KOPT-K1 (cell line): Measurements from ENCODE around the gene EPB41.
"Not testable (repeated sequence)": the region's sequence is repeated elsewhere in the genome, so short reads cannot be mapped to it uniquely, and the experiment has no call there.

Source experiments
- H3K27ac ChIP-seq: fragments of 200-600 bp; sonication (generic); 2 replicates; pipeline ENCODE4 v1.5.1; 2016; ENCODE audit warnings: antibody characterized with exemption, mild to moderate bottlenecking, low read depth, low read length; ENCODE audit not compliant: poor library complexity, severe bottlenecking
- H3K36me3 ChIP-seq: fragments of 200-600 bp; sonication (generic); 2 replicates; pipeline ENCODE4 v1.5.1; 2017; ENCODE audit warnings: antibody characterized with exemption, mild to moderate bottlenecking, low read length, moderate library complexity; ENCODE audit not compliant: insufficient read depth
- H3K9me3 ChIP-seq: fragments of 200-600 bp; sonication (generic); 2 replicates; pipeline ENCODE4 v1.5.1; 2017; ENCODE audit warnings: antibody characterized with exemption, low read length, mild to moderate bottlenecking; ENCODE audit not compliant: insufficient read depth, poor library complexity, severe bottlenecking

The EPB41 gene

DNA sequence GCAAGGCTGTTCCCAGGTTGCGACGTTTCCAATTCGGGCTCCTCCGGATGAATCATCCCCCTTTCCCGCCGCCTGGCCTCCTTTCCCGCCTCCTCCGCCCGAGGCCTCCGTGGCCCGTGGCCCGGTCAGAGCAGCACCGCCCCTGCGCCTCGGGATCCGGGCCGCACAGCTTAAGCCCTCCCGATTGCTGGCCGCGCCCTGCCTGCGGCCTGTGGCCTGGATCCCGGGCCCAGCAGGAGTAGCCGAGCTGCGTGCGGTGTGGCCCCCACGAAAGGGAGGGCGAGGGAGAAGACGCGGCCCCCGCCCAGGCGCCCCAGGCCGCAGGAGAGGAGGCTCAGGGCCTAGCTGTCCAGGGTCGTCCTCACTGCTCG, 208.3 kb downstream of the EPB41 start:
- Histone ChIP-seq H3K36me3 (peaks cover 11% of the 10 kb centered on the region), H3K27ac (no peak overlapping the region), H3K9me3 (no peaks in the 10 kb centered on the region)

DNA sequence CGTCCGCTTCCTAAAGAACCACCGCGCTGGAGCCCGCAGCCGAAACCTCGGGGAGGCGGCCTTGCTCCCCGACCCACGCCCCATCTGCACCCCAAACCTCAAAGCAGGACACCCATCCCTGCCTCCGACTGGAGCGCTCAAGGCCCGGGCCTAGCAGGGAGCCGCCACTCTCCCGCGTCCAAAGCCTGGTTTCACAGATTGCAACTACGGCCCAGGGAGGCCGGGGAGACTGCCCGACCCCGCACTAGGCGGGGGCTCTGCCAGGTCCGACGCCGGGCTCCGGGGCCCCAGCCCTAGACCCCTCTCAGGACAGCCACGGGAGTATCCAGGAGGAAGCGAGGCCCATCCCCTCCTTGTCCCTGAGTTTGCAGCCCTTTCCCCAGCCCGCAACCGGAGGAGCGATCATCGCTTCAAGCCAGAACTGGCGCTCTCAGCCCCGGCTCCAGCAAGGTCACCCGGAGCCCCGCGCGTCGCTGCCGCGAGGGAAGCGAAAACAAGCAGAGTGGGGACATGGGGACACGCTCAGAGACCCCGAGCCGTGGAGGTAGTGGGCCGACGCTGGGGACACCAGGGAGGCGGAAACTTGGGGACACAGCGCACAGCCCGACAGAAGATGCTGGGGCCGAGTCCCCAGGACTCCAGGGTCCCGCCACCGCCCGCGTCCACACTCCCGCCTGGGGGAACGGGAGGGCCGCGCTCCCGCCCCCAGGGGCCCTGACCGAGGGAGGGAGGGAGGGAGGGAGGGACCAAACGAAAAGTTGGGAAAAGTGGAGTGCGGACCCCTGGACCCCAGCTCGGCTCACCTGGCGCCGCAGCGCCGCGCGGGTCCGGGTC, 208.9 kb downstream of the EPB41 start:
- no peak overlapping the region for H3K27ac ChIP-seq

DNA sequence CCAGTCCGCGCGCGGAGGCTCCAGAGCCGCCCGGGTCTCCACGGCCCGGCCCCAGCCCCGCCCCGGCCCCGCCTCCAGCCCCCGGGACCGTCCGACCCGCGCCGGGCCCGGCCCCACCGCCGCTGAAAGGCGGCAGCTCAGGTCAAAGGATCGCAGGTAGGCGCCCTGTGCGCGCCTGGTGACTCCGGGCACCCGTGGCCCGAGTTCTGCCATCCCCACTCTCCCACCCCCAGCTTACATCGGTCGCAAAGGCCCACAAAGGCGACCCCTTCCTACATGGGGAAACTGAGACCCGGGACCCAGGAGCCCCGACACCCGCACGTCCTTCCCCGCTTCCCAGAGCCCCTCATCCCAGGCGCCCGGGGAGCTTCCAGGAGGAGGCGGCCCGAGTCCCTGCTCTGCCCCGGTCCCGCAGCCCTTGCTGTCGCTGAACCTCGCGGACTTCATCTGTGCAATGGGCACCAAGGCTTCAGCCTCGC, 209.6 kb downstream of the EPB41 start, which contains the start of gene TMEM200B:
TSS of gene TMEM200B (minus strand) at position 17 of the 479 bp plus-strand sequence. CDS start 2,075 bp downstream, outside the sequence.
- Histone ChIP-seq H3K9me3 (no peaks in the 10 kb centered on the region), H3K27ac (no peak within 1 kb of the TSS), H3K36me3 (no peaks in the 10 kb centered on the region)

More for the DNA sequence above, 208.9 kb downstream of the EPB41 start:
- Histone ChIP-seq H3K36me3 (peaks cover 5% of the 10 kb centered on the region; the same call in 1 of the 2 replicates), H3K9me3 (no peaks in the 10 kb centered on the region)

DNA sequence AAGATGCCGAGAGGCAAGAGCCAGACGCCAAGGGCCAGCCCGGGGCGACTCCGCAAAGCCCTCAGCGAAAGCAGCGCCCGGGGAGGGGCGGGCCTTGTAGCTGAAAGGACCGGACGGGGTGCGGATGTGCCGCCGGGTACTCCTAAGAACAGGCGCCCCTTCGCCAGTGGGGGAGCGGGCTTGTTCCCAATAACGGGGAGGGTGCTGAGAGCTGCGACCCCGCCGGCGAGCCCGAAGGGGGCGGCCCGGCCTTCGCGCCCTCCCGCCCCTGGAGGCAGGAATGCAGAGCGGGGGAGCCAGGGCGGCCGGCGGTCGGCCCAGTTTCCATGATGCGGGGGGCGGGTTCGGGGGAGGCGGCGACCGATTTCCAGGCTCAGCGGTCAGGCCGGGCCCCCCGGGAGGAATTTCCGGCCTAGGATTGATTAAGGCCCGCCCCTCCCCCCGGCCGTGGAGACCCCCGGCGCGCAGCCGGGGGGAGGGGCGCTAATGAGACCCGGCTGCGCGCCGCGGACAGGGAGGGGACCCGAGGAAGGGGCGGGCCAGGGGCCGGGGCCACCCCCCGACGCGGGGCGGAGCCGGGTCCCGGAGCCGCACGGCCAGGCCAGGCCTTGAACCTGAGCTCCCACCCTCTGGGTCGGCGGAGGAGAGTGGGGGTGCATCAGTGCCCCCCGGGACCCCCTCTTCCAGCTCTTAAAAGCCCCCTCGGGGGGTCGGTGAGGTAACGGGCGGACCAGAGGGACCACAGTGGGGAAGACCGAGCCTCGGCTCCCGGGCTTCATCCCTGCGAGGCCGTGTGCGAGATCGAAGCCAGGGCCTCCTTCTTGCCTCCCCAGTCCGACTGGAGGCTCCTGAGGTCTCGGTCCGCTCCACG, 210.2 kb downstream of the EPB41 start:
- H3K36me3 ChIP-seq, result no peaks in the 10 kb centered on the region
- no peak overlapping the region for H3K27ac ChIP-seq
- H3K9me3 ChIP-seq, result no peaks in the 10 kb centered on the region

DNA sequence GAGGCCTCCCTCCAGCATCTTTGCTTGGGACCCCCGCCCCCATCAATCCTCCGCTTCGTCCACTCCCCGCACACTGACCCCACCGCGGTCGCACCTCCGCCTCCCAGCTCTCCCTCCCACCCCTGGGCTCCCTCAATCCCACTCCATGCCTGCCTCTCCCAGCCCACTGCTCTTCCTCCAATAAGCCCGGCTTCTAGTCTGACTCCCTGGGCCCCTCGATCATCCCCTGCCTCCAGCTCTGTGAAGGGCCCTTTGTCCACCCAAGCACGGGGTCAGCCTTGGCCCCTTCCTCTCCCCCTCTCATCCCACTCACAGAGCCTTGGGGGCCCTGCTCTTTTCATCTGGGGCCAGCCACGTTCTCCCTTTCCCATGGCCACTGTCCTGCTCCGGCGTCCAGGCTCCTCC, 210.9 kb downstream of the EPB41 start:
- Histone ChIP-seq H3K9me3 (no peaks in the 10 kb centered on the region), H3K36me3 (no peaks in the 10 kb centered on the region), H3K27ac (no peak overlapping the region)

DNA sequence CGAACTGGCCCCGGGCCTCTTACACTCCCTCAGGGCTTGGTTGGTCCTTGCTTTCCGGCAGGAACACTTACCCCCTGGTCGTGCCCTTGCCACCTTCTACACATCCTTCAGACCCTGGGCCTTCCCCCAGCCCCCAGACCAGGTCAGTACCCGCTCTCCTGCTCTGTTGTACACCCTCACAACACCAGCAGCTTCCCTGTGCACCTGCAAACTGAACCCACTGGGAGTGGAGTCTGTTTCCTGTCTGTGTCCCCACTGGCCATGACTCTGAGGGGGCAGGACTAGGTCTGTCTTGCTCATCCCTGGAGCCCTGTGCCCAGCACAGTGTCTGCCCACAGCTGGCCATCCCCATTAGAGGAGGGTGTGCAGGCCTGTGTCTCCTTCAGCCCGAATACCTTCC, 211.4 kb downstream of the EPB41 start:
- H3K9me3 ChIP-seq, result no peaks in the 10 kb centered on the region
- H3K36me3 ChIP-seq, result no peaks in the 10 kb centered on the region
- H3K27ac ChIP-seq, result no peak overlapping the region

DNA sequence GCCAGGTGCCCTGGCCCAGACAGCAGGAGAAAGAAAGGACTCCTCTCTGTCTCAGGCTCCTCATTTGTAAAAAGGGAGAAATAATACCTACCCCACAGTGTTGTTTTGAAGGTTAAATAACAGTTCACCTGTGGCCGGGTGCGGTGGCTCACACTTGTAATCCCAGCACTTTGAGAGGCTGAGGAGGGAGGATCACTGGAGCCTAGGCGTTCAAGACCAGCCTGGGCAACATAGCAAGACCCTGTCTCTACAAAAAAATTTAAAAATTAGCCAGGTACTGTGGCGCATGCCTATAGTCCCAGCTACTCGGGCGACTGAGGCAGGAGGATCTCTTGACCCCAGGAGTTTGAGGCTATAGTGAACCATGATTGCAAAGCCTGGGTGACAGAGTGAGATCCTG, 211.8 kb downstream of the EPB41 start:
- Histone ChIP-seq H3K9me3 (no peaks in the 10 kb centered on the region), H3K36me3 (no peaks in the 10 kb centered on the region), H3K27ac (no peak overlapping the region)

DNA sequence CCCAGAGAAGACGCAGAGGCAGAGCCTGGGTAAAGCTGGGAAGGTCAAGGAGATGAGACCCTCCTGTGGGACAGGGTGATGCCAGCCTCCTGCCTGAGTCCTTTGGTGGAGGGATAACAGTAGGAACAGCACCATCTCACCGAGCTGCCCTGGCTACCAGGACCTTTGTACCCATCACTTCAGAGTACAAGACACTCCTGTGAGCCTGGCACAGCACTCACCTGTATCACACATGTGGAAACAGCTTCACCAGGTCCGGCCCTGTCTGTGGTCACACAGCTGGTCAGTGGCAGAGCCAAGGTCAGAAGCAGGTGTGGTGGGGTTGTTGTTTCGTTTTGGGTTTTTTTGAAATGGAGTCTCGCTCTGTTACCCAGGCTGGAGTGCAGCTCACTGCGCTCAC, 214.4 kb downstream of the EPB41 start:
- Histone ChIP-seq H3K27ac (no peak overlapping the region), H3K36me3 (no peaks in the 10 kb centered on the region), H3K9me3 (no peaks in the 10 kb centered on the region)

DNA sequence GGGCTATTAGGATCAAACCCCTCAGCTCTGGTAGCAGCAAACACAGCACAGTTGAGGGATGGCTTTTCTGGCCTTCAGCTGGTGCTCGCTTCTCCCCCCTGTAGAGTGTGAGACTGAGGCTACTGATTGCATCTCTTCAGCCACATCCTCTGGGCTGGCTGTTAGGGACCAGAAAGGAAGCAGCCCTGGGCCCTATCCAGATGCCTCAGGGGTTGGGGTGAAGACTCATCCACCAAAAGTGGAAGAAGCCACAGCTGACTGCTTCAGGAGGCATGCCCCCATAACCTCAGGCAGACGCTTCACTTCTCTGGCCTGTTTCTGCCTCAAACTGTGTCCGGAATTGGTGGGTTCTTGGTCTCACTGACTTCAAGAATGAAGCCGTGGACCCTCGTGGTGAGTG, 215.5 kb downstream of the EPB41 start:
- H3K9me3 ChIP-seq, result no peaks in the 10 kb centered on the region
- no peaks in the 10 kb centered on the region for H3K36me3 ChIP-seq
- H3K27ac ChIP-seq, result no peak overlapping the region

DNA sequence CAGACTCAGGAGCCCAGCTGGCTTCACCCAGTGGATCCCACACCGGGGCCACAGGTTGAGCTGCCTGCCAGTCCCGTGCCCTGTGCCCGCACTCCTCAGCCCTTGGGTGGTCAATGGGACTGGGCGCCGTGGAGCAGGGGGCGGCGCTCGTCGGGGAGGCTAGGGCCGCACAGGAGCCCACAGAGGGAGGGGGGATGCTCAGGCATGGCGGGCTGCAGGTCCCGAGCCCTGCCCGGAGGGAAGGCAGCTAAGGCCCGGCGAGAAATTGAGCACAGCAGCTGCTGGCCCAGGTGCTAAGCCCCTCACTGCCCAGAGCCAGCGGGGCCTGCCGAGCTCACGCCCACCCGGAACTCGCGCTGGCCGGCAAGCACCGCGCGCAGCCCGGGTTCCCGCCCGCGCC, 216.7 kb downstream of the EPB41 start:
- not testable (repeated sequence) for H3K36me3 ChIP-seq, H3K27ac ChIP-seq, H3K9me3 ChIP-seq

DNA sequence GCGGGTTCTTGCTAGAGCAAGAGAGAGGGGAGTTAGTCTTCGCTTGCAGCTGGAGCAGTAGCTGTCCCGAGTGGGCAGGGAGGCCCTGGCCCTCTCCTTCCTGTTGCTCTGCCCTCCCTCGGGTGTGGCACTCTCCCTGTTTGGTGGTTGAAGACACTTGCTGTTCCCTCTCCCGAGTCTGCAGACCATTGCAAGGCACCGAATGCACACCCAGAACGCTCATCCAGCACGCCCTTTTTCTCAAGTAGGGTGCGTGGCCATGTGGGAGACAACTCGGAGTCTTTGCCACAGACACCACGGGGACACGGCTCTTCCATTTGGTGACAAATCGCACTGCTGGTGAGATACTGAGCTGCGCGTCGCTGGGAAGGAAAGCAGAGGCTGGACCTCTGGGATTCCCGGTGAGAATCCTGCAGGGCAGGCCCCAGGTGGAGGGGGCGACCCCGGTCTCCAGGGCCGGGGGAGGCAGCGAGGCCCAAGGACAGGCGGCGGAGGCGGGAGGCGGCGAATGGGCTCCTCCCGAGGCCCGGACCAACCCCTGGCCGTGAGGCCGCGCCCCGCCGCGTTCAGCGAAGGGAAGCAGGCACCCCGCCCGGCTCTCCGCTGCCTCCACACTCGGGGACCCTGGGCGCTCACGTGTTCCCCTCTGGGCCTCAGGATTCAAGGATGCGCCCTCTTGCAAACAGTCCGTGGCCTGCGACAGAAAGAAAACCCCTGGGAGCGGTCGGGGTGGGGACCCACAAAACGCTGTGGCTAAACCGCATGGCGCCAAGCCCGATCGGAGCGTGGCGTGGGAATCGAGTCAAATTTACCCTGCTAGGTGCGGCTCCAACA, 219.7 kb downstream of the EPB41 start:
- H3K36me3 ChIP-seq, result no peaks in the 10 kb centered on the region
- no peak overlapping the region for H3K27ac ChIP-seq

DNA sequence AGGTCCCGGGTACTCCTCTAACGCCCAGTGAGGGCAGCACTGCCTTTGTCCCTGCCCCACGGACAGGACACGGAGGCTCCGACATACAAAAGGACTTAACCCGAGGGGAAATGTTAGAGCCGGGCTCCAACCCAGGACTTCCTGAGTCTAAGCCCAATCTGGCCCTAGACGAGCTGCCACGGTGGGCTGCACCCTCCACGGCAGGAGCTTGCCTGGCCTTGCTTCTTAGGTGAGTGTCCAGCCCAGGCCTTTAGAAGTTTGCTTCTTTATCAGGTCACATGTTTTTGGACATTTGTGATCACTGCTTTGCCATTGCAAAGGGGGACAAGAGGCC, 220.3 kb downstream of the EPB41 start:
- Histone ChIP-seq H3K36me3 (no peaks in the 10 kb centered on the region), H3K9me3 (no peaks in the 10 kb centered on the region), H3K27ac (no peak overlapping the region)

More for the DNA sequence above, 219.7 kb downstream of the EPB41 start:
- H3K9me3 ChIP-seq, result no peaks in the 10 kb centered on the region

DNA sequence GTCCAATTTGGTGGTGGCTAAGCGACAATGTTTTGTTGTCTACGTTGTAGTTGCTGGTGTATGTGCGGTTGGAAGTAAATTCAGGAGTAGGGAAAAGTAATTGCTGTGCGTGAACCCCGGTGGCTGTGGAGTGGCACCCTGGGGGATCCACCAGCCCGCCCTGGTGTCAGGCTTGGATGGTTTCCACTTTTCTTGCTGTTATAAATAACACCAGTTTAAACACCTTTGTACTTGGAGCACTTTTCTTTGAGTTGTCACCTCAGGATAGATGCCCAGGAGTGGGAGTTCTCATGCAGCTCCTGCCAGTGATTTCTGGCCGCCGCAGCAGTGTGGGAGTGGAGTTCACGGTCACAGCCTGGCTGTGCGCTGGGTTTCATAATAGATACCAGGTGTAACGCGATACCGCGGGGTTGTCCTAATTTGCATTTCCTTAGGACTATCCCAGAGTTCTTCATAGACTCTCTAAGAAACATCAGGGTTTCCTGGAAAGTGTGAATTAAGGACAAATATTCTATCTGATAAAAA, 222.1 kb downstream of the EPB41 start:
- Histone ChIP-seq H3K27ac (no peak overlapping the region), H3K9me3 (no peaks in the 10 kb centered on the region), H3K36me3 (no peaks in the 10 kb centered on the region)

DNA sequence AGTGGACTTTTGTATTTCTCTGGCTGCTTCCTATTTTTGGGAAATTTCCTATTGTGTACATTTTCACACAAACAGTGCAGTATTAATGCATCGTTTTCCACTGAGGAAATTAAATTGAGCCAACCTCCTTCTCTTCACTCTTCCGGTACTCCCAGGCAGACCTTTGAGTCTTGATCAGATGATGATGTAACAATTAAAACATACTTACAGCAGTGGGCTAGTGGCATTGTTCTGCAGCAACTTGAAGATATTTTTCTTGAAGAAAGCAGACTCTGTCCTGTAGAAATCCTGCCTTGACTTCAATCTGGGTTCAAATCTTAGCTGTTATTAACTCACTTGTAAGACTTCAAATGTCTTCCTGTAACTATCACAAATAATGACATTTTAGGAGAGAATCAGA, 228.3 kb downstream of the EPB41 start:
- Histone ChIP-seq H3K36me3 (peaks cover 52% of the 10 kb centered on the region), H3K9me3 (no peaks in the 10 kb centered on the region), H3K27ac (no peak overlapping the region)
